WTC11 (cell line): Measurements from ENCODE around the gene DLAT. TPM values are rescaled to one million over a fixed set of nuclear protein-coding genes. Genes with fewer than 3 reads are reported as not detected.

Experiments used
- ATAC-seq: fragments of 200-7000 bp; cut with Tn5 transposase; 2 replicates; pipeline ENCODE4 v1.10.0; 2021; ENCODE audit warnings: mild to moderate bottlenecking, moderate library complexity
- CTCF ChIA-PET: fragments of 300-600 bp; sonication (Branson Sonifier 250); formaldehyde crosslinking; loops from one replicate; lab custom pipeline; 2021; ENCODE audit warnings: antibody characterized with exemption; lab: Charles Lee
- POLR2A ChIA-PET: fragments of 350-600 bp; sonication (Branson Sonifier 250); formaldehyde crosslinking; loops from one replicate; lab custom pipeline; 2021; ENCODE audit warnings: antibody characterized with exemption; lab: Charles Lee
- DNase-seq: peaks from one replicate; pipeline ENCODE4 v3.0.0; 2021; ENCODE audit warnings: low spot score
- H3K27ac Mint-ChIP-seq: 2 replicates; pipeline ENCODE4 v1.8.0; 2021; ENCODE audit warnings: mixed read lengths
- H3K27me3 Mint-ChIP-seq: 2 replicates; pipeline ENCODE4 v1.8.0; 2021; ENCODE audit warnings: low read depth, mild to moderate bottlenecking, moderate library complexity, mixed read lengths
- H3K36me3 Mint-ChIP-seq: 2 replicates; pipeline ENCODE4 v1.8.0; 2021; ENCODE audit warnings: mixed read lengths
- H3K4me1 Mint-ChIP-seq: 2 replicates; pipeline ENCODE4 v1.8.0; 2022; ENCODE audit warnings: mixed read lengths
- H3K4me3 Mint-ChIP-seq: 2 replicates; pipeline ENCODE4 v1.8.0; 2021; ENCODE audit warnings: mild to moderate bottlenecking, moderate library complexity, mixed read lengths
- H3K9me3 Mint-ChIP-seq: 2 replicates; pipeline ENCODE4 v1.8.0; 2021; ENCODE audit warnings: mixed read lengths
- ARID4B ChIP-seq: sonication (generic); formaldehyde crosslinking; IDR thresholded peaks from 2 replicates; pipeline ENCODE4 v1.8.0; 2023; ENCODE audit warnings: missing genetic modification reagents, mild to moderate bottlenecking, borderline replicate concordance
- ATF6 ChIP-seq: sonication (generic); formaldehyde crosslinking; IDR thresholded peaks from 2 replicates; pipeline ENCODE4 v1.8.1; 2023; ENCODE audit warnings: mild to moderate bottlenecking, missing genetic modification reagents
- CBFB ChIP-seq: sonication (generic); formaldehyde crosslinking; IDR thresholded peaks from 2 replicates; pipeline ENCODE4 v1.8.1; 2022; ENCODE audit warnings: mild to moderate bottlenecking, low read depth, missing genetic modification reagents
- CREB1 ChIP-seq: sonication (generic); formaldehyde crosslinking; IDR thresholded peaks from 2 replicates; pipeline ENCODE4 v1.8.0; 2023; ENCODE audit warnings: mild to moderate bottlenecking, missing genetic modification reagents
- E2F4 ChIP-seq: sonication (generic); formaldehyde crosslinking; IDR thresholded peaks from 2 replicates; pipeline ENCODE4 v1.8.1; 2022; ENCODE audit warnings: low read depth, mild to moderate bottlenecking, moderate library complexity, missing genetic modification reagents, borderline replicate concordance
- FOXK1 ChIP-seq: sonication (generic); formaldehyde crosslinking; IDR thresholded peaks from 2 replicates; pipeline ENCODE4 v1.8.0; 2022; ENCODE audit warnings: mild to moderate bottlenecking, moderate library complexity, missing genetic modification reagents
- KAT7 ChIP-seq: sonication (generic); formaldehyde crosslinking; IDR thresholded peaks from 2 replicates; pipeline ENCODE4 v1.8.1; 2023; ENCODE audit warnings: missing genetic modification reagents, mild to moderate bottlenecking, borderline replicate concordance
- NFE2L1 ChIP-seq: sonication (generic); formaldehyde crosslinking; IDR thresholded peaks from 2 replicates; pipeline ENCODE4 v1.8.1; 2023; ENCODE audit warnings: missing genetic modification reagents
- PRRX2 ChIP-seq: fragments of 250-450 bp; sonication (Bioruptor Pico); IDR thresholded peaks from 2 replicates; pipeline ENCODE4 v1.8.0; 2021; ENCODE audit warnings: mild to moderate bottlenecking
- SMAD3 ChIP-seq: sonication (generic); formaldehyde crosslinking; IDR thresholded peaks from 2 replicates; pipeline ENCODE4 v1.8.0; 2022; ENCODE audit warnings: missing genetic modification reagents, mild to moderate bottlenecking, borderline replicate concordance
- TCF7 ChIP-seq: sonication (generic); formaldehyde crosslinking; IDR thresholded peaks from 2 replicates; pipeline ENCODE4 v1.8.0; 2022; ENCODE audit warnings: mild to moderate bottlenecking, low read depth, missing genetic modification reagents, moderate library complexity
- TEAD4 ChIP-seq: sonication (generic); formaldehyde crosslinking; IDR thresholded peaks from 2 replicates; pipeline ENCODE4 v1.8.0; 2022; ENCODE audit warnings: mild to moderate bottlenecking, missing genetic modification reagents
- ZBTB21 ChIP-seq: sonication (generic); formaldehyde crosslinking; IDR thresholded peaks from 2 replicates; pipeline ENCODE4 v1.8.1; 2023; ENCODE audit warnings: mild to moderate bottlenecking, missing genetic modification reagents, borderline replicate concordance
- ZNF138 ChIP-seq: sonication (generic); formaldehyde crosslinking; conservative IDR thresholded peaks from 2 replicates; pipeline ENCODE4 v1.8.1; 2022; ENCODE audit warnings: mild to moderate bottlenecking, moderate library complexity, missing genetic modification reagents
- ZNF263 ChIP-seq: sonication (generic); formaldehyde crosslinking; IDR thresholded peaks from 2 replicates; pipeline ENCODE4 v1.8.1; 2022; ENCODE audit warnings: low read depth, mild to moderate bottlenecking, moderate library complexity, missing genetic modification reagents
- ZNF396 ChIP-seq: fragments of 250-450 bp; sonication (Bioruptor Pico); IDR thresholded peaks from 2 replicates; pipeline ENCODE4 v1.8.0; 2021; ENCODE audit warnings: mild to moderate bottlenecking, moderate library complexity, borderline replicate concordance
- ZNF416 ChIP-seq: fragments of 250-450 bp; sonication (Bioruptor Pico); IDR thresholded peaks from 2 replicates; pipeline ENCODE4 v1.9.0; 2021; ENCODE audit warnings: mild to moderate bottlenecking, inconsistent platforms
- ZNF425 ChIP-seq: fragments of 250-450 bp; sonication (Bioruptor Pico); conservative IDR thresholded peaks from 2 replicates; pipeline ENCODE4 v1.9.0; 2021; ENCODE audit warnings: mild to moderate bottlenecking
- total RNA-seq: library from RNA; stranded (reverse); gene quantifications from 3 replicates; pipeline ENCODE4 v1.2.3, GENCODE V29; 2021
- TF ChIP-seq, protein P1 (sequence below): fragments of 250-450 bp; sonication (Bioruptor Pico); IDR thresholded peaks from 2 replicates; pipeline ENCODE4 v2.1.2; 2022; ENCODE audit warnings: mild to moderate bottlenecking, moderate library complexity
- TF ChIP-seq, protein P2 (sequence below): sonication (generic); formaldehyde crosslinking; IDR thresholded peaks from 2 replicates; pipeline ENCODE4 v1.8.1; 2022; ENCODE audit warnings: low read depth, missing genetic modification reagents, borderline replicate concordance
- TF ChIP-seq, protein P3 (sequence below): fragments of 250-450 bp; sonication (Bioruptor Pico); IDR thresholded peaks from 2 replicates; pipeline ENCODE4 v1.9.0; 2021; ENCODE audit warnings: moderate library complexity, mild to moderate bottlenecking, inconsistent platforms, borderline replicate concordance

DLAT gene
- total RNA-seq, 1 experiment from 2014 or later = 60.4 TPM

DNA sequence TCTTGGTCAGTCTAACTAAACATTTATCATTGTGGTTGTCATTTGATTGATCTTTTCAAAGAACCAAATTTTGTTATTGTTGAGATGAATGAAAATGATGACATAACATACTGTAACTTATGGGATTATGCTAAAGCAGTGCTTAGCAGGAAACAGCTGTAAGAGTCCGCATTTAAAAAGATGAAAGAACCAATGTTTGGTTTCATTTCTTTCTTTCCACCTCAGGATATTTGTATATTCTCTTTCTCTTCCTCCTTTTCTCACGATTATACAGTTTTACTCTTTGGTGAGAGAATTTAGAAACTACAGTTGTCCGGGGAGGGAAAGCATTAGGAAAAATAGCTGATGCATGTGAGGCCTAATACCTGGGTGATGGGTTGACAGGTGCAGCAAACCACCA lies 25.5 kb downstream of the DLAT start:
- ATAC-seq = no peak
- no peaks in the 10 kb centered on the region for H3K27me3 Mint-ChIP-seq
- ChIA-PET POLR2A (no interaction called here), CTCF (no interaction called here)
- no peak for TF ChIP-seq CBFB
- no peak for TF ChIP-seq E2F4 (CRISPR knock-in tag)
- no peak for TF ChIP-seq SMAD3 (CRISPR knock-in tag)
- TF ChIP-seq ATF6 (CRISPR knock-in tag) = no peak
- no peak for TF ChIP-seq ZNF138 (CRISPR knock-in tag)
- no peak for TF ChIP-seq ZBTB21
- TF ChIP-seq, protein P1, sequence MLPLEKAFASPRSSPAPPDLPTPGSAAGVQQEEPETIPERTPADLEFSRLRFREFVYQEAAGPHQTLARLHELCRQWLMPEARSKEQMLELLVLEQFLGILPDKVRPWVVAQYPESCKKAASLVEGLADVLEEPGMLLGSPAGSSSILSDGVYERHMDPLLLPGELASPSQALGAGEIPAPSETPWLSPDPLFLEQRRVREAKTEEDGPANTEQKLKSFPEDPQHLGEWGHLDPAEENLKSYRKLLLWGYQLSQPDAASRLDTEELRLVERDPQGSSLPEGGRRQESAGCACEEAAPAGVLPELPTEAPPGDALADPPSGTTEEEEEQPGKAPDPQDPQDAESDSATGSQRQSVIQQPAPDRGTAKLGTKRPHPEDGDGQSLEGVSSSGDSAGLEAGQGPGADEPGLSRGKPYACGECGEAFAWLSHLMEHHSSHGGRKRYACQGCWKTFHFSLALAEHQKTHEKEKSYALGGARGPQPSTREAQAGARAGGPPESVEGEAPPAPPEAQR (CRISPR knock-in tag) = no peak
- TF ChIP-seq, protein P2, sequence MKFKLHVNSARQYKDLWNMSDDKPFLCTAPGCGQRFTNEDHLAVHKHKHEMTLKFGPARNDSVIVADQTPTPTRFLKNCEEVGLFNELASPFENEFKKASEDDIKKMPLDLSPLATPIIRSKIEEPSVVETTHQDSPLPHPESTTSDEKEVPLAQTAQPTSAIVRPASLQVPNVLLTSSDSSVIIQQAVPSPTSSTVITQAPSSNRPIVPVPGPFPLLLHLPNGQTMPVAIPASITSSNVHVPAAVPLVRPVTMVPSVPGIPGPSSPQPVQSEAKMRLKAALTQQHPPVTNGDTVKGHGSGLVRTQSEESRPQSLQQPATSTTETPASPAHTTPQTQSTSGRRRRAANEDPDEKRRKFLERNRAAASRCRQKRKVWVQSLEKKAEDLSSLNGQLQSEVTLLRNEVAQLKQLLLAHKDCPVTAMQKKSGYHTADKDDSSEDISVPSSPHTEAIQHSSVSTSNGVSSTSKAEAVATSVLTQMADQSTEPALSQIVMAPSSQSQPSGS (CRISPR knock-in tag) = no peak
- TF ChIP-seq TCF7 (CRISPR knock-in tag) = no peak
- no peak for TF ChIP-seq KAT7 (CRISPR knock-in tag)
- TF ChIP-seq ZNF396 = no peak
- no peak for TF ChIP-seq NFE2L1 (CRISPR knock-in tag)
- no peak for TF ChIP-seq TEAD4 (CRISPR knock-in tag)
- TF ChIP-seq ARID4B (CRISPR knock-in tag) = no peak
- no peak for TF ChIP-seq FOXK1 (CRISPR knock-in tag)
- no peak for TF ChIP-seq ZNF416
- TF ChIP-seq, all 79 proteins: peak for 0
- H3K27ac Mint-ChIP-seq = no peak overlapping the region
- H3K4me1 Mint-ChIP-seq = no peaks in the 10 kb centered on the region
- H3K9me3 Mint-ChIP-seq = no peaks in the 10 kb centered on the region
- no peak for DNase-seq
- H3K4me3 Mint-ChIP-seq = no peak overlapping the region
- H3K36me3 Mint-ChIP-seq = peaks cover 73% of the 10 kb centered on the region

DNA sequence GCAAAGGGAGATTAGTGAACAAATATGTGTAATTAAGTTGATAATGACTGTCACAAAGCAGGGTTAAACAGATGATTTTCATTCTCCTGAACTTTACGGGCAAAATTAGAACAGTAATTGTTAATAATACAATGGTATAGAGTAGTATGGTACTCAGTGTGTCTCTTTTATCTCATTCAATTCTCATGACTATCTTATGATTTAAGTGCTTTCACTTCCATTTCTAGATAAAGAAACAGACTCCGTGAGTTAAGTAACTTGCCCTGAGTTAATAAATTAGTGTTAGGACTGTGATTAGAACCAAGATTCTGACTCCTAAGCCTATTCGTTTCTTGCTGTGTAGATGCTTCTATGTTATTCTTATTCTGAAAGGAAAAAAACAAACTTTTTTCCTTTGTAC lies 26.6 kb downstream of the DLAT start:
- no peaks in the 10 kb centered on the region for H3K9me3 Mint-ChIP-seq
- no peak overlapping the region for H3K4me3 Mint-ChIP-seq
- ChIA-PET POLR2A (no interaction called here), CTCF (no interaction called here)
- DNase-seq (no peak), ATAC-seq (no peak)
- no peaks in the 10 kb centered on the region for H3K4me1 Mint-ChIP-seq
- no peak overlapping the region for H3K27ac Mint-ChIP-seq
- peaks cover 69% of the 10 kb centered on the region for H3K36me3 Mint-ChIP-seq
- no peaks in the 10 kb centered on the region for H3K27me3 Mint-ChIP-seq
- TF ChIP-seq PRRX2 (CRISPR knock-in tag) (no peak), ZNF425 (CRISPR knock-in tag) (no peak), CREB1 (CRISPR knock-in tag) (no peak), ZNF263 (CRISPR knock-in tag) (no peak)
- TF ChIP-seq, protein P3, sequence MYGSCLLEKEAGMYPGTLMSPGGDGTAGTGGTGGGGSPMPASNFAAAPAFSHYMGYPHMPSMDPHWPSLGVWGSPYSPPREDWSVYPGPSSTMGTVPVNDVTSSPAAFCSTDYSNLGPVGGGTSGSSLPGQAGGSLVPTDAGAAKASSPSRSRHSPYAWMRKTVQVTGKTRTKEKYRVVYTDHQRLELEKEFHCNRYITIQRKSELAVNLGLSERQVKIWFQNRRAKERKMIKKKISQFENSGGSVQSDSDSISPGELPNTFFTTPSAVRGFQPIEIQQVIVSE (CRISPR knock-in tag) = no peak
- TF ChIP-seq, protein P1 (CRISPR knock-in tag) = no peak
